ENCODE measurements around the gene LRBA. TPM values are rescaled to one million over a fixed set of nuclear protein-coding genes. Genes with fewer than 3 reads are reported as not detected.

Gene LRBA
- total and polyA plus RNA-seq, 8 donors, result 43.3 to 62.5 (median 52.3) TPM

- intact Hi-C loops (cut with DNase I), result no loop called here
- Histone ChIP-seq H3K27me3 (no peaks in the 10 kb centered on the region), H3K27ac (no peak overlapping the region), H3K9me3 (no peaks in the 10 kb centered on the region), H3K36me3 (no peaks in the 10 kb centered on the region), H3K4me3 (no peak overlapping the region), H3K4me1 (no peaks in the 10 kb centered on the region)
- ATAC-seq (no peak), DNase-seq (no peak)
- TF ChIP-seq CTCF (IDR thresholded peaks at IDR 0.05), result no peak
Measured at GRCh38 chr4:150681063-150681462, 334.0 kb downstream of the LRBA start.

- Histone ChIP-seq H3K27me3 (no peaks in the 10 kb centered on the region), H3K36me3 (no peaks in the 10 kb centered on the region), H3K27ac (no peak overlapping the region), H3K9me3 (no peaks in the 10 kb centered on the region), H3K4me1 (no peaks in the 10 kb centered on the region), H3K4me3 (no peak overlapping the region)
- intact Hi-C loops (cut with DNase I), result no loop called here
- TF ChIP-seq CTCF (IDR thresholded peaks at IDR 0.05), result no peak
- DNase-seq, result no peak
- no peak for ATAC-seq
Measured at GRCh38 chr4:150680651-150681050, 334.4 kb downstream of the LRBA start.

DNA sequence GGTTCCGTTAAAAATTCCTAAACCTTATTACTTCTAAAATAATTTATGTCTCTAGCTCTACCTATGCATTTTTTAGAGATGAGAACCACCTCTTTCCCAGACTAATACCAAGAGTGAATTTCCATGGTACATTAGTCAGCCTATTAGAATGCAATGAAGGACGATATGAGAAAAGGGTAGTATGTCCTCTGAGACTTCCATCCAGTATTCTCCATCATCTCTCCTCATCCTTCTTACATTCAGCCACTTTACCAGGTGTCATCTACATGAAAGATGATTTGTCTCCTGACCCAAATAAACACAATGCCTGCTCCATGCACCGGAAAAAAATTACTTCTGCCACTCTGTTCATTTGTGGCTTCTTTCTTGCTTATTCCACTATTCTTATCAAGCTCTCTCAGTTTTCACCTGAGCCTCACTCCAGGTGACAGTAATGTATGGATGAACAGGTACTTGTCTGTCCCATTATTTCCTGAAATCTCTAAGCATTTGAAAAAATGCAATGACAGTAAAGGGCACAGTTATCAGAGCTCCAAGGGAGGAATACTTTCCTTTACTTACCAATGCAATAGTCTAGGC, 335.2 kb downstream of the LRBA start:
- intact Hi-C loops (cut with DNase I), result no loop called here
- Histone ChIP-seq H3K27me3 (no peaks in the 10 kb centered on the region), H3K9me3 (no peaks in the 10 kb centered on the region), H3K36me3 (no peaks in the 10 kb centered on the region), H3K27ac (no peak overlapping the region), H3K4me3 (no peak overlapping the region), H3K4me1 (no peaks in the 10 kb centered on the region)
- DNase-seq (no peak), ATAC-seq (no peak)
- TF ChIP-seq CTCF (IDR thresholded peaks at IDR 0.05), result no peak

DNA sequence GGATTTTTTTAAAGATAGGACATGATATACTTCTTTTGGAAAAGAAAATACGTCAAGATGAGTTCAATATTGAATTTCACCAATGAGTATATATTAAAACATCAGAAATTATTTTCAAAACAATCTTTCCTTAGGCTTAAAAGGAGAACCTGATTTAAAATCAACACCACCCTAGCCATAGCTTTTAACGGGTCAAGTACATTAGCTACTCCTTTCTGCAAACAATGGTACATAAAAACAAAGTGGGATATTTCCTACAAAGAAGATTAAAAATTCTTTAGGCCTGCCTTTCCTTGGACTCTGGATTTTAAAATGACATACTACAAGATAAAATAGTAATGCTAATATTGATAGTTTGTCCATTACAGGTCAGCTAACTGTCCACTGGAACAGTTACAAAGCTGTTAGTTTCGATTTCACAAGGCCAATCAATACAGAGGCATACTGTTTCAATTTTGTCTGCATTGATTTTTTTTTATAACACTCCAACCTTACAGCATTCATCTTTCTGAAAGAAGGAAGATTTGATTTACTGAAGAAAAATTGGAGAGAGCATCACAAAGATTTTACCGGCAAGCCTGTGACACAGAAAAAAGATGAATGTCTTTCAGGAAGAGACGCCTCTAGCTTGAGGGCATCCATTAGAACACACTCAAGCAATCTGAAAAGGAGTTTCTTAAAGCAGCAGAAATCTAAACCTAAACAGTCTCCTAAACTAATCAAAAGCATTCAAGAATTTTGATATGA, 335.9 kb downstream of the LRBA start:
- no peak for ATAC-seq
- Histone ChIP-seq H3K27ac (no peak overlapping the region), H3K36me3 (no peaks in the 10 kb centered on the region), H3K4me3 (no peak overlapping the region), H3K4me1 (no peaks in the 10 kb centered on the region), H3K9me3 (no peaks in the 10 kb centered on the region), H3K27me3 (no peaks in the 10 kb centered on the region)
- no peak for TF ChIP-seq CTCF (IDR thresholded peaks at IDR 0.05)
- intact Hi-C loops (cut with DNase I), result no loop called here
- DNase-seq, result no peak

DNA sequence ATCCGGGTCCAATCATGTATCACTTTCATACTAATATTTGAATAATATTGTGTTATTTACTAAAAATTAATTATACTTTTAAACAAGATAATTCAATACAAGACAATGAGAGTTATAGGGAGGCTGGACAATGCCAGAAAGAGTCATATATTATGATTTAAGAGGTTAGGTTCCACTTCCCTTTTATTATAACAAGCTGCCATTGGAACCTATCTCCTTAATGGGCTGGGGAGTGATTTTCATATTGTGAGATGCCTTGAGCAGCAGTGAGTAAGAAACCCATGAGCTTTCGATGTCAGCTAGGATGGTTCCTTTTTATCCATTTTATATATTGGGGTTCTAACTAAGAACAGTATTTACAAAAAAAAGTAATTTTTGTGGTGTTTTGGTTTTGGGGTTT, 341.3 kb downstream of the LRBA start:
- intact Hi-C loops (cut with DNase I), result no loop called here
- TF ChIP-seq CTCF (IDR thresholded peaks at IDR 0.05), result no peak
- ATAC-seq (no peak), DNase-seq (no peak)
- Histone ChIP-seq H3K27ac (no peak overlapping the region), H3K4me1 (no peaks in the 10 kb centered on the region), H3K4me3 (no peak overlapping the region), H3K9me3 (no peaks in the 10 kb centered on the region), H3K36me3 (no peaks in the 10 kb centered on the region), H3K27me3 (no peaks in the 10 kb centered on the region)
